Subcutaneous abdominal adipose tissue (tissue), 5 donors: ENCODE results near the gene KASH5.
A peak's percentile ranks its signal among the peaks of the same experiment; 100 is the strongest.
"Not testable (repeated sequence)": the region's sequence is repeated elsewhere in the genome, so short reads cannot be mapped to it uniquely, and the experiment has no call there.

Experiments used
- H3K27ac ChIP-seq: one replicate; pipeline ENCODE4 v1.7.0; 2013; ENCODE audit warnings: low read depth, mild to moderate bottlenecking, inconsistent platforms, low read length, moderate library complexity
- H3K27me3 ChIP-seq, 5 donors: one replicate each; pipeline ENCODE4 v1.7.0; 2013; ENCODE audit warnings: low read length in 5 of 5, inconsistent platforms in 1 of 5; ENCODE audit not compliant: control insufficient read depth in 5 of 5, insufficient read depth in 4 of 5
- H3K36me3 ChIP-seq, 5 donors: one replicate each; pipeline ENCODE4 v1.7.0; 2013; ENCODE audit warnings: low read length in 5 of 5; ENCODE audit not compliant: control insufficient read depth in 5 of 5, insufficient read depth in 5 of 5
- H3K4me1 ChIP-seq, 5 donors: one replicate each; pipeline ENCODE4 v1.7.0; 2013; ENCODE audit warnings: low read length in 5 of 5, mild to moderate bottlenecking in 3 of 5, moderate library complexity in 1 of 5; ENCODE audit not compliant: control insufficient read depth in 5 of 5, insufficient read depth in 5 of 5
- H3K4me3 ChIP-seq, 5 donors: one replicate each; pipeline ENCODE4 v1.7.0; 2013; ENCODE audit warnings: low read length in 5 of 5, low read depth in 1 of 5
- H3K9ac ChIP-seq, 5 donors: one replicate each; pipeline ENCODE4 v1.7.0; 2013; ENCODE audit warnings: low read length in 5 of 5, mild to moderate bottlenecking in 4 of 5, moderate library complexity in 3 of 5
- H3K9me3 ChIP-seq, 5 donors: one replicate each; pipeline ENCODE4 v1.7.0; 2013; ENCODE audit warnings: low read length in 5 of 5; ENCODE audit not compliant: control insufficient read depth in 5 of 5
- donor health status: healthy.
- donor health status: healthy.
- donor health status: healthy.
- donor health status: healthy.
- donor health status: healthy.

KASH5 gene

GRCh38 chr19:49442354-49442753, 54.3 kb downstream of the KASH5 start:
- H3K27ac ChIP-seq = no peak overlapping the region
- H3K4me3 ChIP-seq = peak overlapping the region; percentile 41 to 82 (median 57)
- peaks cover 0 to 9% (median 3%) of the 10 kb centered on the region in 5 donors for H3K36me3 ChIP-seq
- H3K27me3 ChIP-seq = peaks cover 25 to 40% (median 32%) of the 10 kb centered on the region in 5 donors
- H3K9me3 ChIP-seq = no peaks in the 10 kb centered on the region
- H3K9ac ChIP-seq = no peak overlapping the region
- H3K4me1 ChIP-seq = peaks cover 3 to 33% (median 19%) of the 10 kb centered on the region in 5 donors

GRCh38 chr19:49442771-49443365, 54.8 kb downstream of the KASH5 start:
- Histone ChIP-seq H3K27me3 (peaks cover 23 to 34% (median 27%) of the 10 kb centered on the region in 5 donors), H3K4me1 (peaks cover 3 to 39% (median 22%) of the 10 kb centered on the region in 5 donors), H3K36me3 (peaks cover 0 to 9% (median 3%) of the 10 kb centered on the region in 5 donors), H3K9ac (peak overlapping the region in 4 of 5 donors; percentile 48 to 71 (median 61)), H3K9me3 (no peaks in the 10 kb centered on the region), H3K4me3 (peak overlapping the region; percentile 58 to 82 (median 76)), H3K27ac (peak overlapping the region; percentile 67)

- H3K4me1 ChIP-seq = peaks cover 3 to 42% (median 28%) of the 10 kb centered on the region in 5 donors
- peak overlapping the region; percentile 16 to 71 (median 56) for H3K9ac ChIP-seq
- H3K36me3 ChIP-seq = peaks cover 0 to 11% (median 3%) of the 10 kb centered on the region in 5 donors
- peak overlapping the region; percentile 67 for H3K27ac ChIP-seq
- peak overlapping the region; percentile 58 to 82 (median 76) for H3K4me3 ChIP-seq
- H3K27me3 ChIP-seq = peaks cover 16 to 29% (median 27%) of the 10 kb centered on the region in 5 donors
- H3K9me3 ChIP-seq = no peaks in the 10 kb centered on the region
These were observed 55.5 kb downstream of the KASH5 start for GRCh38 chr19:49443366-49444099.

- H3K9ac ChIP-seq, H3K27ac ChIP-seq, H3K9me3 ChIP-seq: not testable (repeated sequence)
- peak overlapping the region in 2 of 5 donors; percentile 74 to 76 for H3K4me3 ChIP-seq
- peaks cover 10 to 23% (median 22%) of the 10 kb centered on the region in 5 donors for H3K27me3 ChIP-seq
- peaks cover 3 to 42% (median 28%) of the 10 kb centered on the region in 5 donors for H3K4me1 ChIP-seq
- peaks cover 0 to 18% (median 4%) of the 10 kb centered on the region in 5 donors for H3K36me3 ChIP-seq
These were observed 56.2 kb downstream of the KASH5 start for GRCh38 chr19:49444100-49444700.

- no peak overlapping the region for H3K27ac ChIP-seq
- no peak overlapping the region for H3K9ac ChIP-seq
- H3K4me1 ChIP-seq = peaks cover 3 to 43% (median 28%) of the 10 kb centered on the region in 5 donors
- H3K27me3 ChIP-seq = peaks cover 0 to 9% (median 6%) of the 10 kb centered on the region in 5 donors
- no peaks in the 10 kb centered on the region for H3K9me3 ChIP-seq
- H3K4me3 ChIP-seq = no peak overlapping the region
- H3K36me3 ChIP-seq = peaks cover 0 to 22% (median 7%) of the 10 kb centered on the region in 5 donors
These were observed 57.9 kb downstream of the KASH5 start for GRCh38 chr19:49445997-49446396.

GRCh38 chr19:49447485-49448431, 59.7 kb downstream of the KASH5 start:
- H3K9ac ChIP-seq = peak overlapping the region in 1 of 5 donors; percentile 20
- no peaks in the 10 kb centered on the region for H3K27me3 ChIP-seq
- H3K27ac ChIP-seq = no peak overlapping the region
- H3K4me1 ChIP-seq = peaks cover 3 to 41% (median 24%) of the 10 kb centered on the region in 5 donors
- no peaks in the 10 kb centered on the region for H3K9me3 ChIP-seq
- H3K36me3 ChIP-seq = peaks cover 0 to 22% (median 7%) of the 10 kb centered on the region in 5 donors
- peak overlapping the region in 3 of 5 donors; percentile 12 to 33 (median 18) for H3K4me3 ChIP-seq

- Histone ChIP-seq H3K9me3 (no peaks in the 10 kb centered on the region), H3K27me3 (no peaks in the 10 kb centered on the region), H3K27ac (no peak overlapping the region), H3K4me1 (peaks cover 3 to 37% (median 23%) of the 10 kb centered on the region in 5 donors), H3K4me3 (no peak overlapping the region), H3K36me3 (peaks cover 0 to 22% (median 7%) of the 10 kb centered on the region in 5 donors), H3K9ac (no peak overlapping the region)
These were observed 60.4 kb downstream of the KASH5 start for GRCh38 chr19:49448432-49448786.

- Histone ChIP-seq H3K4me1 (peaks cover 0 to 45% (median 34%) of the 10 kb centered on the region in 5 donors), H3K36me3 (peaks cover 0 to 22% (median 7%) of the 10 kb centered on the region in 5 donors), H3K27ac (no peak overlapping the region), H3K9me3 (no peaks in the 10 kb centered on the region), H3K9ac (peak overlapping the region in 3 of 5 donors; percentile 19 to 39 (median 28)), H3K27me3 (no peaks in the 10 kb centered on the region), H3K4me3 (peak overlapping the region in 1 of 5 donors; percentile 6)
These were observed 62.4 kb downstream of the KASH5 start for GRCh38 chr19:49450405-49450804.
